Superior temporal gyrus (tissue), 1 donor: Measurements from ENCODE around the gene UBA52.
"Not testable (repeated sequence)": the region's sequence is repeated elsewhere in the genome, so short reads cannot be mapped to it uniquely, and the experiment has no call there.

ENCODE experiments used
- DNase-seq: peaks from one replicate; pipeline ENCODE4 v3.0.0-alpha.2; 2016; ENCODE audit errors: extremely low spot score

The UBA52 gene

GRCh38 chr19:18571564-18572344 is at the start of gene UBA52:
Gene UBA52 (plus strand): TSS chr19:18571857. CDS start chr19:18573301, 1,444 bp downstream.
- peak; percentile 97 for DNase-seq

GRCh38 chr19:18522124-18522861 is 49.4 kb upstream of the UBA52 start:
- peak; percentile 100 for DNase-seq

GRCh38 chr19:18522862-18523440 is 48.7 kb upstream of the UBA52 start:
- not testable (repeated sequence) for DNase-seq

- DNase-seq, result no peak
Measured at GRCh38 chr19:18523841-18524240, 47.8 kb upstream of the UBA52 start.

- DNase-seq, result no peak
Measured at GRCh38 chr19:18526316-18526715, 45.3 kb upstream of the UBA52 start.

- DNase-seq, result no peak
Measured at GRCh38 chr19:18529782-18530181, 41.9 kb upstream of the UBA52 start.

- DNase-seq, result no peak
Measured at GRCh38 chr19:18531485-18531884, 40.2 kb upstream of the UBA52 start.

GRCh38 chr19:18532168-18532890 is 39.3 kb upstream of the UBA52 start:
- no peak for DNase-seq

- no peak for DNase-seq
Measured at GRCh38 chr19:18533058-18533457, 38.6 kb upstream of the UBA52 start.

GRCh38 chr19:18536475-18536874 is 35.2 kb upstream of the UBA52 start:
- no peak for DNase-seq

GRCh38 chr19:18537431-18537830 is 34.2 kb upstream of the UBA52 start:
- DNase-seq, result no peak

GRCh38 chr19:18538115-18538514 is 33.5 kb upstream of the UBA52 start:
- no peak for DNase-seq

GRCh38 chr19:18539372-18539771 is 32.3 kb upstream of the UBA52 start:
- DNase-seq, result no peak

GRCh38 chr19:18540200-18540599 is 31.5 kb upstream of the UBA52 start:
- not testable (repeated sequence) for DNase-seq

- DNase-seq, result no peak
Measured at GRCh38 chr19:18541258-18541991, 30.2 kb upstream of the UBA52 start.

- DNase-seq, result no peak
Measured at GRCh38 chr19:18541992-18542940, 29.4 kb upstream of the UBA52 start.

- DNase-seq, result peak; percentile 92
Measured at GRCh38 chr19:18542941-18543813, 28.5 kb upstream of the UBA52 start, which contains the start of gene FKBP8. Gene FKBP8 (minus strand): TSS chr19:18543573. CDS start chr19:18541970, 1,603 bp downstream.

GRCh38 chr19:18543814-18544475 is 27.7 kb upstream of the UBA52 start:
- DNase-seq, result peak; percentile 47
